Heart left ventricle (tissue), 16 donors: ENCODE data around the gene SYNE3. TPM values are rescaled to one million over a fixed set of nuclear protein-coding genes. Genes with fewer than 3 reads are reported as not detected.

Experiments
- ATAC-seq, 4 donors: fragments of 200-7000 bp; cut with Tn5 transposase; one replicate each; pipeline ENCODE4 v1.9.1; 2020 to 2022; ENCODE audit warnings: moderate library complexity in 4 of 4, mild to moderate bottlenecking in 3 of 4, moderate number of reproducible peaks in 1 of 4
- DNase-seq, 5 donors: peaks; one replicate each; pipeline ENCODE4 v3.0.0-alpha.2; 2020
- H3K27ac ChIP-seq, 12 donors: fragments of 200-600 bp; sonication (generic) in 4 of 12; one replicate each; pipeline versions ENCODE4 v1.5.0 to v1.8.0; 2016 to 2022; ENCODE audit warnings: mild to moderate bottlenecking in 2 of 12
- H3K27me3 ChIP-seq, 9 donors: fragments of 200-600 bp; sonication (generic) in 2 of 9; one replicate each; pipeline versions ENCODE4 v1.5.1 to v1.8.0; 2016 to 2022; ENCODE audit warnings: mild to moderate bottlenecking in 3 of 9
- H3K36me3 ChIP-seq, 9 donors: fragments of 200-600 bp; sonication (generic) in 2 of 9; one replicate each; pipeline versions ENCODE4 v1.5.0 to v1.8.0; 2018 to 2022; ENCODE audit warnings: mild to moderate bottlenecking in 2 of 9
- H3K4me1 ChIP-seq, 12 donors: fragments of 200-600 bp; sonication (generic) in 4 of 12; one replicate each; pipeline versions ENCODE4 v1.5.0 to v1.8.0; 2016 to 2022; ENCODE audit warnings: mild to moderate bottlenecking in 3 of 12
- H3K4me3 ChIP-seq, 12 donors: fragments of 200-600 bp; sonication (generic) in 4 of 12; one replicate each; pipeline versions ENCODE4 v1.5.0 to v1.8.0; 2017 to 2022; ENCODE audit warnings: mild to moderate bottlenecking in 9 of 12, moderate library complexity in 4 of 12
- H3K9me3 ChIP-seq, 12 donors: fragments of 200-600 bp; sonication (generic) in 4 of 12; one replicate each; pipeline versions ENCODE4 v1.5.0 to v1.8.0; 2016 to 2022; ENCODE audit warnings: mild to moderate bottlenecking in 1 of 12
- CTCF ChIP-seq, 12 donors: fragments of 200-600 bp; sonication (generic) in 4 of 12; IDR thresholded peaks; one replicate each; pipeline versions ENCODE4 v1.5.0 to v1.8.0; 2018 to 2022; ENCODE audit warnings: antibody characterized with exemption in 12 of 12, mild to moderate bottlenecking in 5 of 12
- POLR2A ChIP-seq, 2 donors: fragments of 450-650 bp; IDR thresholded peaks; one replicate each; pipeline ENCODE4 v1.6.1; 2017; ENCODE audit warnings: antibody characterized with exemption in 2 of 2, mild to moderate bottlenecking in 2 of 2, moderate library complexity in 2 of 2
- WGBS, 4 donors: extraction: QIAGEN DNeasy Blood & Tissue Kit in 2 of 4; methylation state at CpG; one replicate each; pipeline versions ENCODE4 v1.1.5 to v1.1.7; 2013 to 2018; 5-methylcytosine and 5-hydroxymethylcytosine counted together
- intact Hi-C, 10 donors: fragments of 100-400 bp; cut with DNase I; formaldehyde crosslinking; loops; one replicate each; pipeline versions ENCODE4 v1.11.1 to v1.14.2; 2022
- polyA plus RNA-seq, 2 donors: library from polyadenylated mRNA; stranded (reverse); fragments of 200-250 nt; gene quantifications; one replicate each; pipeline ENCODE4 v1.2.3, GENCODE V29; 2013
- total RNA-seq, 9 donors: library from RNA; depleted of rRNA in 2 of 9; stranded (reverse); fragments of >200 nt in 2 of 9; fragmentation: NEBNext Ultra II Directional in 3 of 9; extraction: Animal tissue kit (Norgen Biotek cat#: 25700) in 3 of 9; gene quantifications; one replicate each; pipeline versions ENCODE4 v1.1.0 to v1.2.4, GENCODE V29; 2016 to 2023
- donor health status: ischemic (EF 13 %, LVEDD 7.1; RV severe dilation, severe dysfunction).
- donor health status: healthy with polysubstance abuse.
- donor health status: DM: no; HTN: yes; CAD: no.
- donor health status: DM: no; HTN: no; CAD: no.
- donor health status: ischemic (EF 25% LVEDD 6.9; RV normal size, moderate dysfunction).
- donor health status: ischemic (EF 25% LVEDD 5.7; RV mildly dilated, moderate dysfunction).
- donor health status: healthy.
- donor health status: DM: yes; HTN: yes; CAD: no.
- donor health status: ischemic (EF 35%, LVEDD 5.7; RV mildly dilated, moderate dysfunction).
- donor health status: nonischemic (EF 11% LVEDD 7.7; RV severe dilation, severe dysfunction).
- donor health status: DM: yes; HTN: yes; CAD: no.
- donor health status: PGD.
- donor health status: ischemic (EF 29% LVEDD 5.4; RV normal size, mild dysfunction).
- donor health status: nonischemic (EF 23%, LVEDD 6.1; RV moderate dilation, normal function).

Gene SYNE3
- total and polyA plus RNA-seq, 11 donors: 3.1 to 16.9 (median 8.0) TPM

- intact Hi-C loops: loop anchor here in 1 of 10 donors (5.0 kb wide), 1 partner anchor 46 kb away; the partner anchor contains the start of gene SYNE3
- H3K27ac ChIP-seq: peak overlapping the region in 9 of 12 donors; percentile 10 to 66 (median 52)
- H3K4me3 ChIP-seq: no peak overlapping the region
- peaks cover 0 to 83% (median 16%) of the 10 kb centered on the region in 9 donors for H3K36me3 ChIP-seq
- TF ChIP-seq POLR2A (IDR thresholded peaks at IDR 0.05) (no peak), CTCF (IDR thresholded peaks at IDR 0.05) (no peak)
- DNase-seq (no peak), ATAC-seq (peak in 1 of 4 donors; percentile 41)
- H3K27me3 ChIP-seq: no peaks in the 10 kb centered on the region
- WGBS, 4 donors: 67 to 90% (median 87%) methylated on average over 1 to 2 of the region's 2 CpGs
- no peaks in the 10 kb centered on the region for H3K9me3 ChIP-seq
- H3K4me1 ChIP-seq: peaks cover 0 to 62% (median 34%) of the 10 kb centered on the region in 12 donors
Measured at GRCh38 chr14:95471016-95471415, 45.4 kb downstream of the SYNE3 start.

- DNase-seq: no peak
- H3K27me3 ChIP-seq: no peaks in the 10 kb centered on the region
- H3K9me3 ChIP-seq: no peaks in the 10 kb centered on the region
- TF ChIP-seq POLR2A (IDR thresholded peaks at IDR 0.05) (no peak), CTCF (IDR thresholded peaks at IDR 0.05) (no peak)
- peak overlapping the region in 1 of 12 donors; percentile 8 for H3K27ac ChIP-seq
- H3K36me3 ChIP-seq: peaks cover 0 to 81% (median 8%) of the 10 kb centered on the region in 9 donors
- no peak overlapping the region for H3K4me3 ChIP-seq
- H3K4me1 ChIP-seq: peaks cover 0 to 66% (median 34%) of the 10 kb centered on the region in 12 donors
- no peak for ATAC-seq
- WGBS, 4 donors: 73 to 92% (median 83%) methylated on average over 3 of the region's 3 CpGs
- intact Hi-C loops: loop anchor here in 1 of 10 donors (5.0 kb wide), 1 partner anchor 48 kb away; the partner anchor contains the start of gene SYNE3
Measured at GRCh38 chr14:95469134-95469481, 47.3 kb downstream of the SYNE3 start.

- Histone ChIP-seq H3K9me3 (no peaks in the 10 kb centered on the region), H3K4me1 (peaks cover 2 to 71% (median 38%) of the 10 kb centered on the region in 12 donors), H3K27ac (peak overlapping the region in 4 of 12 donors; percentile 8 to 75 (median 58)), H3K27me3 (no peaks in the 10 kb centered on the region), H3K36me3 (peaks cover 0 to 82% (median 7%) of the 10 kb centered on the region in 9 donors), H3K4me3 (no peak overlapping the region)
- intact Hi-C loops: loop anchor here in 1 of 10 donors (5.0 kb wide), 1 partner anchor 49 kb away; the partner anchor contains the start of gene SYNE3
- WGBS, 4 donors: 85 to 90% (median 86%) methylated on average over 4 of the region's 4 CpGs
- DNase-seq: no peak
- ATAC-seq: no peak
- TF ChIP-seq CTCF (IDR thresholded peaks at IDR 0.05) (no peak), POLR2A (IDR thresholded peaks at IDR 0.05) (no peak)
Measured at GRCh38 chr14:95468448-95469133, 47.9 kb downstream of the SYNE3 start.

- ATAC-seq: peak in 3 of 4 donors; percentile 8 to 21 (median 18)
Measured at GRCh38 chr14:95467657-95468056, 48.8 kb downstream of the SYNE3 start.

More at GRCh38 chr14:95467657-95468056, 48.8 kb downstream of the SYNE3 start:
- no peaks in the 10 kb centered on the region for H3K9me3 ChIP-seq
- peak in 1 of 5 donors; percentile 62 for DNase-seq
- H3K4me1 ChIP-seq: peaks cover 2 to 72% (median 38%) of the 10 kb centered on the region in 12 donors
- no peak overlapping the region for H3K4me3 ChIP-seq
- no peaks in the 10 kb centered on the region for H3K27me3 ChIP-seq
- peak overlapping the region in 10 of 12 donors; percentile 4 to 75 (median 30) for H3K27ac ChIP-seq
- peaks cover 0 to 75% (median 7%) of the 10 kb centered on the region in 9 donors for H3K36me3 ChIP-seq
- TF ChIP-seq POLR2A (IDR thresholded peaks at IDR 0.05) (no peak), CTCF (IDR thresholded peaks at IDR 0.05) (no peak)
- intact Hi-C loops: loop anchor here in 1 of 10 donors (5.0 kb wide), 1 partner anchor 50 kb away; the partner anchor contains the start of gene SYNE3
- WGBS, 4 donors: 57 to 71% (median 59%) methylated on average over 6 of the region's 6 CpGs; no CpG with 5 or more reads in 1 of the 4 donors
